HCT116 (cell line): ENCODE data around the gene MBNL2.

Experiments used
- ZBTB33 ChIP-seq: IDR thresholded peaks from 2 replicates; pipeline ENCODE4 v1.6.1; 2011; ENCODE audit warnings: mild to moderate bottlenecking, low read length, moderate library complexity; ENCODE audit not compliant: insufficient replicate concordance; ENCODE audit errors: extremely low read depth
- ZNF274 ChIP-seq: fragments of 200-500 bp; sonication (Bioruptor generic); IDR thresholded peaks from 2 replicates; pipeline ENCODE4 v1.6.1; 2014; ENCODE audit warnings: mild to moderate bottlenecking, low read depth, low read length, inconsistent platforms

- no peak for TF ChIP-seq ZBTB33
- TF ChIP-seq ZNF274, result no peak
These were observed 33.4 kb downstream of the MBNL2 start for GRCh38 chr13:97255515-97256021.
